GM19463 (cell line): ENCODE measurements around the gene VRTN.
"Not testable (repeated sequence)": the region's sequence is repeated elsewhere in the genome, so short reads cannot be mapped to it uniquely, and the experiment has no call there.

Source experiments
- ATAC-seq: cut with Tn5 transposase; IDR thresholded peaks from one replicate; pipeline ENCODE4 v1.9.1; 2021; ENCODE audit warnings: mild to moderate bottlenecking, moderate library complexity; ENCODE audit not compliant: unreplicated experiment

Gene VRTN

DNA sequence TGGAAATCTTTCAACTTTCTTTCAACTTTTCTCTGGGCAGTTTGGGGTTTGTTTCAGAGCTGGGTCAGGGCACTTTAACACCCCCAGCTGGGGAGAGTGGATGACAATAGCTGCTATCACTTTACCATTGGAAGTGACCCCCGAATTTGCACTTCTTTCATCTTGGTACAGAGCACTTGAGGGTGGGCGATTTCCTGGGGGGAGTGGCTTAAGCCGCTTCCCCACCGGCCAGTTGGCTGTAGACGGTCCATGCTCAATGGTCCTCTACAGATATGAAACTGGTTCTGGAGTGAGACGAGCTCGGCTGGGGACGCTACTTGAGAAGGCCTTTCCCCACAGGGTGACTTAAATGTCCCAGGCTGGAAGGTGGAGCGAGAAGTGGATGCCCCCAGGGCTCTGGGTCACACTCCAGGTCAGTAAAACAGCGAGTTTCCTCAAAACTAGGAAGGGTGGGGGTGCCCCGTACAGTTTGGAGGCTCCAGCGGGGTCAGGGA is at the start of gene VRTN:
VRTN (plus strand) TSS at position 231 of the 494 bp plus-strand sequence. CDS start 8,313 bp downstream, outside the sequence.
- no peak for ATAC-seq

GRCh38 chr14:74299061-74299545 is 49.2 kb upstream of the VRTN start:
- ATAC-seq: no peak

DNA sequence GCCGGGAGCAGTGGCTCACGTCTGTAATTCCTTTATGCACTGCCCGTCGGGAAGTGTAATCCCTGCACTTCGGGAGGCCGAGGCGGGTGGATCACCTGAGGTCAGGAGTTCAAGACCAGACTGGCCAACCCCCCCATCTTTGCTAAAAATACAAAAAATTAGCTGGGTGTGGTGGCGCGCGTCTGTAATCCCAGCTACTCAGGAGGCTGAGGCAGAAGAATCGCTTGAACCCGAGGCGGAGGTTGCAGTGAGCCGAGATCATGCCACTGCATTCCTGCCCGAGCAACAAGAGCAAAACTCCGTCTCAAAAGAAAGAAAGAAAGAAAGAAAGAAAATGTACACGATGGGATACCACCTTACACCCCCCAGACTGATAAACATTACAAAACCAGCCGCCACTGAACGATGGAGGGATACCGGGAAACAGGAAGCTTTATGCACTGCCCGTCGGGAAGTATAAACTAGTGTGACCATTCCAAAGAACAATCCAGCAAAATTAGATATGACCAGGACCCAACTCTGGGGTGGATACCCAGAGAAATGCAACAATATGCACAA is 46.6 kb upstream of the VRTN start:
- ATAC-seq: no peak

DNA sequence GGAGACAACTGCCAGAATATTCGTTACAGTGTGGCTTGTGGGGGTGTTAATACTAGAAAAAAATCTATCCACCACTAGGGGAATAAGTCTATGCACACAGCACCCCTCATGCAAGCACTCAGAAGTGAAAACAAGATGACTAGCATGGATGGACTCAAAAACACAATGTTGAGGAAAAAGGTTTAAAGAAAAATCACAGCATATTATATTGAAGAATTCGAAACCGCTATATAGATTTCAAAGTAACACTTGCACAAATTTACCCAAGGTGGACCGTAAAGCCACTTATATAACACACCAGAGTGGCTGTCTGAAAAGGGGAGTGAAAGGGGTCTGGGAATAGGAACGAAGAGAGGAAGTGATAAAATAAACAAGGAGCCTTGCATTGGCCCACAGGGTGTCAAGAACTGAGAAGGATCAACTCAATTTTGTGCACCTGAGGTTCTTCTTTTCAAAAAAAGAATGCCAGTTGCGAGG is 46.1 kb upstream of the VRTN start:
- peak; percentile 40 for ATAC-seq

DNA sequence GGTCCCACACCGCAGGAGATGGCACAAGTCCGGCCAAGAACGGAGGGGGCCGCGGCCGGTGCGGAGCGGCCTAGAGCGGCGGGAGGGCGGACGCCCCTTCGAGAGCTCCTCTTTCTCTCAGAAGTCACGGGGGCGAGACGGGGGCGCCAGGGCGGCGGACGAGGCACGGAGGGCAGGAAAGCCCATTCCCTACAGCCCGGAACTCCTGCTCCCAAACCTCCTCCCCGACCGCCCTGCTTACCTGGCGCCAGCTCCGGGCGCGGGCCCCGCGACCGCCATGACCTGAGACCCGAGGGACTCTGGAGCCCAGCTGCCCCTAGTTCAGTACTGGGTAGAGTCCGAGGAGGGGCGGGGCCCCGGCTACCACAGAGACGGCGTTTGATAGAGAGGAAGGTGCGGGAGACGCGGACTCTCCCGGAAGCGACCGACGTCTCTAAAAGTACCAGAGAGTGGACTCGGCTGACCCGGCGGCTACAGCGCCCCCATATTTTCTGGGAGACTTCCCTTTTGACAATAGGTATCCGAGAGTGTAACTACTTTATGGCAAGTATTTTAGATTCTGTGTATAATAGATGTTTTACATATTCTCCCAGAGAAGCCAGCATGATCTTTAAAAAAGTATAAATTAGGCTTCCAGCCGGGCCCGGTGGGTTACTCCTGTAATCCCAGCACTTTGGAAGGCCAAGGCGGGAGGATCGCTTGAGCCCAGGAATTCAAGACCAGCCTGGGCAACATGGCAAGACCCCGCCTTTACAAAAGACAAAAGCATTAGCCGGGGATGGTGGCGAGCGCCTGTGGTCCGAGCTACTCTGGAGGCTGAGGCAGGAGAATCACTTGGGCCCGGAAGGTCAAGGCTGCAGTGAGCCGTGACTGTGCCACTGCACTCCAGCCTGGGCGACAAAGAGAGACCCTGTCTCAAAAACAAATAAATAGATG is 45.4 kb upstream of the VRTN start, which contains the start of gene ABCD4:
ABCD4 (minus strand) TSS at position 301 of the 936 bp plus-strand sequence; CDS start at position 279, 22 bp downstream.
- ATAC-seq: peak; percentile 98

DNA sequence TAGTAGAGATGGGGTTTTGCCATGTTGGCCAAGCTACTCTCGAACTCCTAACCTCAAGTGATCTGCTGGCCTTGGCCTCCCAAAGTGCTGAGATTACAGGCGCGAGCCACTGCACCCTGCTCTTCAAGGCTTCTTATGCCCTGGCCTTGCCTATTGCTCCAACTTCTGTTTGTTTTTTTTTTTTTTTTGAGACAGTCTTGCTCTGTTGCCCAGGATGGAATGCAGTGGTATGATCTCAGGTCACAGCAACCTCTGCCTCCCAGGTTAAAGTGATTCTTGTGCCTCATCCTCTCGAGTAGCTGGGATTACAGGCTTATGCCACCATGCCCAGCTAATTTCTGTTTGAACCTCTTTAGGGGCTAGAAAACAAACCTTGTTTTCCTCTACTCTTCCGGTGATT is 39.6 kb upstream of the VRTN start:
- no peak for ATAC-seq

- no peak for ATAC-seq
These were observed 38.9 kb upstream of the VRTN start for GRCh38 chr14:74309125-74310022.

DNA sequence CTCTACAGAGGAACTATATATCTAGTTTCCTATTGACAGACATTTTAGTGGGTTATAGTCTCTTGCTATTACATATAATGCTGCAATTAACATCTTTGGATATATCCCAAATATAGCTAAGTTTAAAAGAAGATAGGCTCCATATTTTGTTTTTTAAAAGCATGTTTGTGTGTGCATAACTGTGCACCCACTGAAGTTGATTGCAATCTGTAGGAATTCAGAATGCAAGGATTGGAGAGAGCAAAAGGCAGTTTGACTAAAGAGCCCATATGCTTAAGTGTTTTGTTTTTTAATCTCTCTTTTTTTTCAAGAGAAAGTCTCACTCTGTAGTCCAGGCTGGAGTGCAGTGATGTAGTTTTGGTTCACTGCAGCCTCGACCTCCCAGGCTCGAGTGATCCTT is 36.1 kb upstream of the VRTN start:
- no peak for ATAC-seq

- no peak for ATAC-seq
These were observed 34.7 kb upstream of the VRTN start for GRCh38 chr14:74313601-74314000.

DNA sequence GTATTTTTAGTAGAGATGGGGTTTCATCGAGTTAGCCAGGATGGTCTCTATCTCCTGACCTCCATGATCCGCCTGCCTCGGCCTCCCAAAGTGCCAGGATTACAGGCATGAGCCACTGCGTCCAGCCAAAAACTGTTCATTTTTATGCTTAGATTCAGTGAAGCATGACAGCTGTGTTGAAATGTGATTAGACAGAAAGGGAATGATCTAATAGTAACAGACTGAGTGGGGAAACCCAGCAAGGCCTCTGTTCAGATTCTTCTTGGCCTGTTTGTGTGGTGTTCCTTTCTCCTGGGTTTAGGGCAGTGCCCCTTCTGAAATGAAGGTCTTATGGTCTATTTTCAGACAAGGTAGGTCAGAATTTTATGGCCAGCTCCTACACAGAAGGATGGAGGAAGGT is 33.7 kb upstream of the VRTN start:
- ATAC-seq: no peak

DNA sequence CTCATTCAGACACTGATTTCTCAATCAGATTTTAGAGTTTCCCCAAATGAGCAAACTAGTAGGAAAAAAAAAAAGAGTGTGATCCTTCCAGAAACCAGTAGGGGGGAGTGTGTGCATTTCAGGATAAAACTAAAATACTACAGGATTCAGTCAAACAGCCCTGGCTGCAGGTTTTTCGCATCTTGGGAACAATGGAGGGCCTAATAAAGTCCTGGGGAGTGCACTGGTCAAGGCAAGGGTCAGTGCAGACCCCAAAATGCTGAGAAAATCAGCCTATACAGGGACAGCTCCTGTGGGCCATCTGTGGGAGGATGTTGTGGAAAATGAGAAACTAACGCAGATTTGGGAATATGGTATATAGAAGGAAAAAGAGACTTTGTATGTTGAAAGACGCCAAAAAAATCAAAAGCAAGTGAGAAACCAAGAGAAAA is 23.3 kb upstream of the VRTN start:
- ATAC-seq: no peak

GRCh38 chr14:74325446-74325845 is 22.8 kb upstream of the VRTN start:
- no peak for ATAC-seq

GRCh38 chr14:74326369-74327152 is 21.7 kb upstream of the VRTN start:
- ATAC-seq: no peak

DNA sequence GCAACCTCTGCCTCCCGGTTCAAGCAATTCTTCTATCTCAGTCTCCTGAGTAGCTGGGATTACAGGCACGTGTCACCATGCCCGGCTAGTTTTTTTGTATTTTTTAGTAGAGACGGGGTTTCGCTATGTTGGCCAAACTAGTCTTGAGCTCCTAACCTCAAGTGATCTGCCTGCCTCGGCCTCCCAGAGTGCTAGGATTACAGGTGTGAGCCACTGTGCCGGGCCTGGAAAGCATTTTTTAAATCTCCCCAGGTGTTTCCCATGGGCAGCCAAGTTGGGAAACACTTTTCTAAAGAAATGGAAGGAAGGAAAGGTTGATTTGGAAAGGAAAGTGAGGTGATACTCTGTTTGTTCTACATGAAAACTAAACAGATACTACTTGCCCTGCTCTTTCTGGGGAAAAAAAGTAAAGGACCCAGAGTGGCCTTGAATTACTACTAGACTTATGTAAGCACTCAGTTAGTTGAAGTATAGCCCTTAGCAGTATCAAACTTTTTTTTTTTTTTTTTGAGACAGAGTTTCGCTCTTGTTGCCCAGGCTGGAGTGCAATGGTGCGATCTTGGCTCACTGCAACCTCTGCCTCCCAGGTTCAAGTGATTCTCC is 18.2 kb upstream of the VRTN start:
- ATAC-seq: not testable (repeated sequence)

GRCh38 chr14:74333909-74334308 is 14.4 kb upstream of the VRTN start:
- ATAC-seq: no peak

- ATAC-seq: no peak
These were observed 1.9 kb upstream of the VRTN start for GRCh38 chr14:74346341-74346740.

- ATAC-seq: no peak
These were observed 1.0 kb upstream of the VRTN start for GRCh38 chr14:74347097-74347794.

- no peak for ATAC-seq
These were observed 523 bp upstream of the VRTN start for GRCh38 chr14:74347795-74348100.
